MCF 10A (cell line): Measurements from ENCODE around the gene FJX1. TPM values are rescaled to one million over a fixed set of nuclear protein-coding genes. Genes with fewer than 3 reads are reported as not detected.

Experiments used
- BruUV-seq: library from RNA; stranded (reverse); fragments of 400-500 nt; replicated peaks from 2 replicates; lab custom pipeline; 2021; lab: Mats Ljungman, UMichigan
- CTCF ChIA-PET: fragments of 300-600 bp; sonication (Branson Sonifier 250); formaldehyde crosslinking; extraction: SDS; loops from one replicate; lab custom pipeline; 2021; ENCODE audit warnings: antibody characterized with exemption, inconsistent platforms; lab: Yijun Ruan, JAX
- POLR2A ChIA-PET: fragments of 300-600, 350-650 bp; sonication (Branson Sonifier 250); formaldehyde crosslinking; extraction: SDS; loops from one replicate; lab custom pipeline; 2020; ENCODE audit warnings: antibody characterized with exemption, inconsistent platforms; lab: Yijun Ruan, JAX
- DNase-seq: peaks from one replicate; pipeline ENCODE4 v3.0.0-alpha.2; 2018; ENCODE audit not compliant: unreplicated experiment
- H3K27ac Mint-ChIP-seq: one replicate; pipeline ENCODE4 v1.8.0; 2022; ENCODE audit warnings: mild to moderate bottlenecking, low read depth, mixed read lengths; ENCODE audit not compliant: unreplicated experiment
- H3K27me3 Mint-ChIP-seq: one replicate; pipeline ENCODE4 v1.8.0; 2022; ENCODE audit warnings: mixed read lengths; ENCODE audit not compliant: insufficient read depth, unreplicated experiment
- H3K36me3 Mint-ChIP-seq: one replicate; pipeline ENCODE4 v1.8.0; 2022; ENCODE audit warnings: mild to moderate bottlenecking, moderate library complexity, mixed read lengths; ENCODE audit not compliant: insufficient read depth, unreplicated experiment
- H3K4me1 Mint-ChIP-seq: one replicate; pipeline ENCODE4 v1.8.0; 2022; ENCODE audit warnings: mixed read lengths; ENCODE audit not compliant: insufficient read depth, unreplicated experiment
- H3K4me3 Mint-ChIP-seq: one replicate; pipeline ENCODE4 v1.8.0; 2022; ENCODE audit warnings: mild to moderate bottlenecking, moderate library complexity, mixed read lengths; ENCODE audit not compliant: unreplicated experiment
- H3K9me3 Mint-ChIP-seq: one replicate; pipeline ENCODE4 v1.8.0; 2022; ENCODE audit warnings: mixed read lengths; ENCODE audit not compliant: unreplicated experiment
- CTCF ChIP-seq: fragments of 200-600 bp; IDR thresholded peaks from one replicate; pipeline ENCODE4 v1.8.0; 2022; ENCODE audit warnings: antibody characterized with exemption, mild to moderate bottlenecking; ENCODE audit not compliant: unreplicated experiment
- intact Hi-C: fragments of 100-400 bp; cut with micrococcal nuclease; formaldehyde crosslinking; loops from 2 replicates; pipeline ENCODE4 v1.14.1; 2022
- total RNA-seq: library from RNA; stranded (reverse); gene quantifications from 2 replicates; pipeline ENCODE4 v1.2.3, GENCODE V29; 2022

Gene FJX1
- total RNA-seq, 1 experiment from 2014 or later: 53.7 TPM

GRCh38 chr11:35615921-35616900 lies 2.0 kb upstream of the FJX1 start:
- BruUV-seq: no TSS peak
- Mint-ChIP-seq H3K9me3 (no peaks in the 10 kb centered on the region), H3K4me3 (no peak overlapping the region), H3K36me3 (peaks cover 18% of the 10 kb centered on the region), H3K27ac (no peak overlapping the region), H3K4me1 (peaks cover 11% of the 10 kb centered on the region), H3K27me3 (no peaks in the 10 kb centered on the region)
- ChIA-PET CTCF (interaction anchor here (0.6 to 3.2 kb wide), 34 partner anchors 10 to 863 kb away, joined by 3 to 30 read pairs (median 4); no protein-coding TSS in a partner anchor), POLR2A (interaction anchor here (0.6 to 1.3 kb wide), 5 partner anchors 48 to 649 kb away, joined by 3 to 4 read pairs (median 3); no protein-coding TSS in a partner anchor)
- DNase-seq: peak; percentile 67
- peak; percentile 44 for TF ChIP-seq CTCF
- intact Hi-C loops: loop anchor here (1.0 to 5.0 kb wide), 10 partner anchors 129 to 876 kb away; partner anchors contain the start of gene LDLRAD3

- no peak for DNase-seq
- TF ChIP-seq CTCF: no peak
- H3K27me3 Mint-ChIP-seq: no peaks in the 10 kb centered on the region
- H3K4me1 Mint-ChIP-seq: peaks cover 22% of the 10 kb centered on the region
- peak overlapping the region; percentile 82 for H3K4me3 Mint-ChIP-seq
- ChIA-PET CTCF (interaction anchor here (0.7 to 3.7 kb wide), 5 partner anchors 9 to 649 kb away, joined by 3 to 20 read pairs (median 3); no protein-coding TSS in a partner anchor), POLR2A (interaction anchor here (0.8 to 4.9 kb wide), 10 partner anchors 12 to 649 kb away, joined by 3 to 69 read pairs (median 4); partner anchors contain the start of gene TRIM44)
- H3K36me3 Mint-ChIP-seq: peaks cover 20% of the 10 kb centered on the region
- TSS peak; percentile 46 for BruUV-seq
- no peaks in the 10 kb centered on the region for H3K9me3 Mint-ChIP-seq
- intact Hi-C loops: loop anchor here (1.0 to 5.0 kb wide), 8 partner anchors 130 to 875 kb away; partner anchors contain the start of gene LDLRAD3
- H3K27ac Mint-ChIP-seq: no peak overlapping the region
Measured at GRCh38 chr11:35617316-35617686, 959 bp upstream of the FJX1 start.

GRCh38 chr11:35618497-35619115 lies 346 bp downstream of the FJX1 start:
- Mint-ChIP-seq H3K27me3 (no peaks in the 10 kb centered on the region), H3K9me3 (no peaks in the 10 kb centered on the region), H3K27ac (no peak overlapping the region), H3K4me1 (peaks cover 35% of the 10 kb centered on the region), H3K4me3 (peak overlapping the region; percentile 82), H3K36me3 (peaks cover 23% of the 10 kb centered on the region)
- POLR2A ChIA-PET: interaction anchor here (0.6 to 4.9 kb wide), 10 partner anchors 11 to 648 kb away, joined by 3 to 69 read pairs (median 8); partner anchors contain the start of gene TRIM44
- BruUV-seq: no TSS peak
- no peak for TF ChIP-seq CTCF
- DNase-seq: peak; percentile 48
- CTCF ChIA-PET: interaction anchor here (0.5 to 3.7 kb wide), 8 partner anchors 10 to 758 kb away, joined by 3 to 20 read pairs (median 4); no protein-coding TSS in a partner anchor
- intact Hi-C loops: loop anchor here (1.0 to 5.0 kb wide), 8 partner anchors 44 to 874 kb away; partner anchors contain the start of genes LDLRAD3 and TRIM44
